IMR-90 (cell line): ENCODE measurements around the gene TCF20. TPM values are rescaled to one million over a fixed set of nuclear protein-coding genes. Genes with fewer than 3 reads are reported as not detected.

Experiments
- ATAC-seq: fragments of 200-7000 bp; cut with Tn5 transposase; 2 replicates; pipeline ENCODE4 v1.9.1; 2020; ENCODE audit warnings: low read depth, mild to moderate bottlenecking, moderate library complexity
- BruUV-seq: library from RNA; stranded (reverse); fragments of 400-500 nt; replicated peaks from 2 replicates; lab custom pipeline; 2021; lab: Mats Ljungman, UMichigan
- CTCF ChIA-PET: fragments of 300-600 bp; formaldehyde crosslinking; extraction: SDS; loops from one replicate; lab custom pipeline; 2021; ENCODE audit warnings: antibody characterized with exemption; lab: Yijun Ruan, JAX
- POLR2A ChIA-PET: fragments of 300-600 bp; sonication (Branson Sonifier 250); formaldehyde crosslinking; loops from one replicate; lab custom pipeline; 2022; ENCODE audit warnings: antibody characterized with exemption; ENCODE audit not compliant: unreplicated experiment; lab: Charles Lee
- DNase-seq: peaks from one replicate; pipeline ENCODE4 v3.0.0; 2013
- H2AFZ ChIP-seq: replicated peaks from 2 replicates; pipeline ENCODE3; 2013; ENCODE audit warnings: low read length, mild to moderate bottlenecking; ENCODE audit not compliant: poor library complexity
- H2AK5ac ChIP-seq: 2 replicates; pipeline ENCODE4 v1.6.1; 2013; ENCODE audit warnings: low read depth, low read length, inconsistent platforms
- H2AK9ac ChIP-seq: replicated peaks from 2 replicates; pipeline ENCODE3; 2013; ENCODE audit warnings: mild to moderate bottlenecking, low read depth, low read length, moderate library complexity; ENCODE audit not compliant: poor library complexity
- H2BK120ac ChIP-seq: 2 replicates; pipeline ENCODE4 v1.6.1; 2013; ENCODE audit warnings: low read depth, low read length, inconsistent platforms
- H2BK15ac ChIP-seq: 3 replicates; pipeline ENCODE4 v1.6.1; 2013; ENCODE audit warnings: low read depth, low read length, inconsistent platforms
- H2BK20ac ChIP-seq: 2 replicates; pipeline ENCODE4 v1.6.1; 2013; ENCODE audit warnings: low read depth, mild to moderate bottlenecking, inconsistent platforms, low read length, moderate library complexity
- H2BK5ac ChIP-seq: 2 replicates; pipeline ENCODE4 v1.6.1; 2013; ENCODE audit warnings: mild to moderate bottlenecking, low read depth, low read length, inconsistent platforms; ENCODE audit not compliant: poor library complexity, severe bottlenecking
- H3K14ac ChIP-seq: replicated peaks from 2 replicates; pipeline ENCODE4 v1.6.1; 2013; ENCODE audit warnings: low read depth, low read length, inconsistent platforms
- H3K18ac ChIP-seq: 2 replicates; pipeline ENCODE4 v1.6.1; 2013; ENCODE audit warnings: low read depth, low read length, control low read depth
- H3K23ac ChIP-seq: 2 replicates; pipeline ENCODE4 v1.6.1; 2013; ENCODE audit warnings: low read depth, low read length, inconsistent platforms
- H3K27ac ChIP-seq: 2 replicates; pipeline ENCODE4 v1.5.1; 2013; ENCODE audit warnings: mild to moderate bottlenecking, control low read depth, low read length; ENCODE audit not compliant: insufficient read depth
- H3K27me3 ChIP-seq: 2 replicates; pipeline ENCODE4 v1.6.1; 2013; ENCODE audit warnings: low read length; ENCODE audit not compliant: control insufficient read depth, insufficient read depth
- H3K36me3 ChIP-seq: 2 replicates; pipeline ENCODE4 v1.6.1; 2013; ENCODE audit warnings: low read length, mixed read lengths; ENCODE audit not compliant: control insufficient read depth, insufficient read depth
- H3K4ac ChIP-seq: 2 replicates; pipeline ENCODE4 v1.6.1; 2013; ENCODE audit warnings: low read depth, low read length, inconsistent platforms
- H3K4me1 ChIP-seq: 2 replicates; pipeline ENCODE4 v1.6.1; 2013; ENCODE audit warnings: low read length, mixed read lengths; ENCODE audit not compliant: control insufficient read depth, insufficient read depth
- H3K4me2 ChIP-seq: 2 replicates; pipeline ENCODE4 v1.6.1; 2013; ENCODE audit warnings: low read depth, mild to moderate bottlenecking, control low read depth, low read length, moderate library complexity
- H3K4me3 ChIP-seq: 2 replicates; pipeline ENCODE4 v1.5.1; 2013; ENCODE audit warnings: low read depth, mild to moderate bottlenecking, control low read depth, low read length, moderate library complexity; ENCODE audit not compliant: insufficient read depth
- H3K56ac ChIP-seq: 2 replicates; pipeline ENCODE4 v1.6.1; 2013; ENCODE audit warnings: low read length, inconsistent platforms; ENCODE audit not compliant: insufficient read depth; ENCODE audit errors: extremely low read depth
- H3K79me1 ChIP-seq, 2 experiments: 2 replicates each; pipeline ENCODE4 v1.6.1; 2013; ENCODE audit warnings: low read length in 2 of 2, inconsistent platforms in 1 of 2, low read depth in 1 of 2
- H3K9ac ChIP-seq: 2 replicates; pipeline ENCODE4 v1.6.1; 2013; ENCODE audit warnings: low read depth, low read length, control low read depth
- H3K9me1 ChIP-seq: 2 replicates; pipeline ENCODE4 v1.6.1; 2013; ENCODE audit warnings: low read length, inconsistent platforms; ENCODE audit not compliant: insufficient read depth
- H3K9me3 ChIP-seq: 2 replicates; pipeline ENCODE4 v1.6.1; 2013; ENCODE audit warnings: low read length; ENCODE audit not compliant: control insufficient read depth, insufficient read depth
- H4K20me1 ChIP-seq: 2 replicates; pipeline ENCODE4 v1.6.1; 2013; ENCODE audit warnings: low read length, inconsistent platforms; ENCODE audit not compliant: insufficient read depth
- H4K5ac ChIP-seq: 2 replicates; pipeline ENCODE4 v1.6.1; 2013; ENCODE audit warnings: mild to moderate bottlenecking, low read depth, low read length, control low read depth
- H4K8ac ChIP-seq, 2 experiments: 2 replicates each; pipeline ENCODE4 v1.6.1; 2013; ENCODE audit warnings: low read depth in 2 of 2, low read length in 2 of 2, control low read depth in 1 of 2, inconsistent platforms in 1 of 2
- H4K91ac ChIP-seq: 2 replicates; pipeline ENCODE4 v1.6.1; 2013; ENCODE audit warnings: low read depth, low read length, inconsistent platforms; ENCODE audit not compliant: insufficient read depth
- BHLHE40 ChIP-seq: fragments of 150-350 bp; IDR thresholded peaks from 2 replicates; pipeline ENCODE4 v1.6.1; 2016; ENCODE audit warnings: mild to moderate bottlenecking, low read depth, low read length
- CEBPB ChIP-seq: IDR thresholded peaks from 2 replicates; pipeline ENCODE4 v1.6.1; 2012; ENCODE audit warnings: low read depth, low read length, improper control_type of control experiment
- CHD1 ChIP-seq: IDR thresholded peaks from 2 replicates; pipeline ENCODE4 v1.6.1; 2012; ENCODE audit warnings: low read depth, low read length, improper control_type of control experiment
- FOS ChIP-seq: fragments of 150-350 bp; IDR thresholded peaks from 2 replicates; pipeline ENCODE4 v1.6.1; 2016; ENCODE audit warnings: low read depth, low read length
- MAFK ChIP-seq: IDR thresholded peaks from 2 replicates; pipeline ENCODE4 v1.6.1; 2012; ENCODE audit warnings: low read depth, low read length, improper control_type of control experiment
- MAZ ChIP-seq: IDR thresholded peaks from 2 replicates; pipeline ENCODE4 v1.6.1; 2012; ENCODE audit warnings: low read depth, mild to moderate bottlenecking, low read length, improper control_type of control experiment, moderate library complexity, borderline replicate concordance
- MXI1 ChIP-seq: IDR thresholded peaks from 2 replicates; pipeline ENCODE4 v1.6.1; 2012; ENCODE audit warnings: low read depth, mild to moderate bottlenecking, low read length, moderate library complexity, borderline replicate concordance
- NFE2L2 ChIP-seq: fragments of 150-350 bp; IDR thresholded peaks from 2 replicates; pipeline ENCODE4 v1.6.1; 2016; ENCODE audit warnings: low read depth, mild to moderate bottlenecking, low read length
- POLR2A ChIP-seq: IDR thresholded peaks from 2 replicates; pipeline ENCODE4 v1.6.1; 2012; ENCODE audit warnings: mild to moderate bottlenecking, low read depth, low read length
- RAD21 ChIP-seq: IDR thresholded peaks from 2 replicates; pipeline ENCODE4 v1.6.1; 2012; ENCODE audit warnings: low read length, improper control_type of control experiment
- RCOR1 ChIP-seq: IDR thresholded peaks from 2 replicates; pipeline ENCODE4 v1.6.1; 2012; ENCODE audit warnings: mild to moderate bottlenecking, low read length, improper control_type of control experiment; ENCODE audit not compliant: insufficient replicate concordance
- RFX5 ChIP-seq: IDR thresholded peaks from 2 replicates; pipeline ENCODE4 v1.8.0; 2012; ENCODE audit warnings: low read depth, mild to moderate bottlenecking, low read length, moderate library complexity
- SMC3 ChIP-seq: fragments of 150-350 bp; IDR thresholded peaks from 2 replicates; pipeline ENCODE4 v1.6.1; 2016; ENCODE audit warnings: low read depth, mild to moderate bottlenecking, antibody characterized with exemption, low read length, moderate library complexity
- WGBS, 2 experiments: methylation state at CpG; one replicate each; pipeline versions ENCODE4 v1.1.5 to v1.1.7; 2013; ENCODE audit warnings: missing lambda C conversion rate in 2 of 2; ENCODE audit not compliant: insufficient read length in 1 of 2; ENCODE audit errors: extremely low coverage in 2 of 2; 5-methylcytosine and 5-hydroxymethylcytosine counted together
- dilution Hi-C: fragments of 300-500 bp; cut with HindIII; formaldehyde crosslinking; loops from one replicate; pipeline ENCODE4 v1.14.3; 2018; ENCODE audit warnings: low sequenced_read_pairs; ENCODE audit not compliant: unreplicated experiment
- in situ Hi-C: fragments of 300-500 bp; cut with MboI; formaldehyde crosslinking; loops from 3 replicates; pipeline ENCODE4 v1.14.3; 2019; ENCODE audit warnings: low sequenced_read_pairs, inconsistent platforms, mixed read lengths
- intact Hi-C: fragments of 100-400 bp; cut with micrococcal nuclease; formaldehyde crosslinking; loops from 2 replicates; pipeline ENCODE4 v1.10.0; 2022
- polyA plus RNA-seq, 3 experiments: library from polyadenylated mRNA; depleted of rRNA; stranded (reverse); fragments of >200 nt; gene quantifications; 2 replicates each; pipeline ENCODE4 v1.2.3, GENCODE V29; 2012; ENCODE audit warnings: low replicate concordance in 1 of 3
- total RNA-seq: library from RNA; depleted of rRNA; stranded (reverse); fragments of >200 nt; gene quantifications from 2 replicates; pipeline ENCODE4 v1.2.3, GENCODE V29; 2012
- TF ChIP-seq, protein P1 (sequence below): conservative IDR thresholded peaks from 2 replicates; pipeline ENCODE4 v1.5.1; 2012; ENCODE audit warnings: mild to moderate bottlenecking, low read depth, low read length, improper control_type of control experiment
- TF ChIP-seq, protein P2 (sequence below): fragments of 150-350 bp; IDR thresholded peaks from 2 replicates; pipeline ENCODE4 v1.6.1; 2017; ENCODE audit warnings: mild to moderate bottlenecking, antibody characterized with exemption, low read length, low read depth
- TF ChIP-seq, protein P3 (sequence below): fragments of 150-350 bp; IDR thresholded peaks from 2 replicates; pipeline ENCODE4 v1.6.1; 2016; ENCODE audit warnings: low read depth, mild to moderate bottlenecking, low read length, moderate library complexity, borderline replicate concordance

TCF20 gene
- total and polyA plus RNA-seq, 2 of the 4 experiments (the other 2 are of a cell fraction) = 8.9 to 23.7 TPM

DNA sequence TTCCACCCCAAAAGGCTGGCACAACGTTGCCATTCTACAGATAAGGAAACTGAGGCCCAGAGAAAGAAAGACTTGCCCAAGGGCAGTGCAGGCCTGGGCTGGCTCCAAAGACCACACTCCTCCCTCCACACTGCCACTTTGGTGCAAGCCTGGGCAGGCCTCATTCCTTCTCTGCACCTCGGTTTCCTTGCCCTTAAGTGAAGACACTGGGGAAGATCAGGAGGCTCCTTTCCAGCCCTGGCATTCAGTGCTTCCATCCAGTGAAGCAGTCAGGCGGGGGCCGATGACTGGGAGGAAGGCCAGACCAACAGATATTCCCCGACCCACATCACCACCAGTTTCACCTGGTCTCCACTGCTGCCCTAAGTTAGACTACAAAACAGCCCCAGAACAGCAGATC is 18.3 kb upstream of the TCF20 start:
- no peak overlapping the region for H4K8ac ChIP-seq
- H3K4me1 ChIP-seq = no peaks in the 10 kb centered on the region
- no peak overlapping the region for H3K23ac ChIP-seq
- in situ Hi-C loops (no loop called here), dilution Hi-C loops (no loop called here), intact Hi-C loops (no loop called here)
- no peak overlapping the region for H3K9ac ChIP-seq
- H2AK9ac ChIP-seq = no peak overlapping the region
- 83% methylated on average over 1 of the region's 5 CpGs; no CpG with 5 or more reads in 1 of the 2 experiments for WGBS, 2 experiments
- no peaks in the 10 kb centered on the region for H3K36me3 ChIP-seq
- no peak overlapping the region for H4K5ac ChIP-seq
- no TSS peak for BruUV-seq
- no peaks in the 10 kb centered on the region for H3K79me1 ChIP-seq
- TF ChIP-seq MXI1 (no peak), MAZ (no peak), FOS (no peak), BHLHE40 (no peak), CEBPB (no peak), NFE2L2 (no peak), POLR2A (no peak), RFX5 (no peak), MAFK (no peak), SMC3 (no peak), CHD1 (no peak), RAD21 (no peak), RCOR1 (no peak)
- TF ChIP-seq, protein P1, sequence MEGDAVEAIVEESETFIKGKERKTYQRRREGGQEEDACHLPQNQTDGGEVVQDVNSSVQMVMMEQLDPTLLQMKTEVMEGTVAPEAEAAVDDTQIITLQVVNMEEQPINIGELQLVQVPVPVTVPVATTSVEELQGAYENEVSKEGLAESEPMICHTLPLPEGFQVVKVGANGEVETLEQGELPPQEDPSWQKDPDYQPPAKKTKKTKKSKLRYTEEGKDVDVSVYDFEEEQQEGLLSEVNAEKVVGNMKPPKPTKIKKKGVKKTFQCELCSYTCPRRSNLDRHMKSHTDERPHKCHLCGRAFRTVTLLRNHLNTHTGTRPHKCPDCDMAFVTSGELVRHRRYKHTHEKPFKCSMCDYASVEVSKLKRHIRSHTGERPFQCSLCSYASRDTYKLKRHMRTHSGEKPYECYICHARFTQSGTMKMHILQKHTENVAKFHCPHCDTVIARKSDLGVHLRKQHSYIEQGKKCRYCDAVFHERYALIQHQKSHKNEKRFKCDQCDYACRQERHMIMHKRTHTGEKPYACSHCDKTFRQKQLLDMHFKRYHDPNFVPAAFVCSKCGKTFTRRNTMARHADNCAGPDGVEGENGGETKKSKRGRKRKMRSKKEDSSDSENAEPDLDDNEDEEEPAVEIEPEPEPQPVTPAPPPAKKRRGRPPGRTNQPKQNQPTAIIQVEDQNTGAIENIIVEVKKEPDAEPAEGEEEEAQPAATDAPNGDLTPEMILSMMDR = no peak
- TF ChIP-seq, protein P2, sequence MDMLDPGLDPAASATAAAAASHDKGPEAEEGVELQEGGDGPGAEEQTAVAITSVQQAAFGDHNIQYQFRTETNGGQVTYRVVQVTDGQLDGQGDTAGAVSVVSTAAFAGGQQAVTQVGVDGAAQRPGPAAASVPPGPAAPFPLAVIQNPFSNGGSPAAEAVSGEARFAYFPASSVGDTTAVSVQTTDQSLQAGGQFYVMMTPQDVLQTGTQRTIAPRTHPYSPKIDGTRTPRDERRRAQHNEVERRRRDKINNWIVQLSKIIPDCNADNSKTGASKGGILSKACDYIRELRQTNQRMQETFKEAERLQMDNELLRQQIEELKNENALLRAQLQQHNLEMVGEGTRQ = no peak
- TF ChIP-seq, protein P3, sequence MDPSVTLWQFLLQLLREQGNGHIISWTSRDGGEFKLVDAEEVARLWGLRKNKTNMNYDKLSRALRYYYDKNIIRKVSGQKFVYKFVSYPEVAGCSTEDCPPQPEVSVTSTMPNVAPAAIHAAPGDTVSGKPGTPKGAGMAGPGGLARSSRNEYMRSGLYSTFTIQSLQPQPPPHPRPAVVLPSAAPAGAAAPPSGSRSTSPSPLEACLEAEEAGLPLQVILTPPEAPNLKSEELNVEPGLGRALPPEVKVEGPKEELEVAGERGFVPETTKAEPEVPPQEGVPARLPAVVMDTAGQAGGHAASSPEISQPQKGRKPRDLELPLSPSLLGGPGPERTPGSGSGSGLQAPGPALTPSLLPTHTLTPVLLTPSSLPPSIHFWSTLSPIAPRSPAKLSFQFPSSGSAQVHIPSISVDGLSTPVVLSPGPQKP = no peak
- H3K56ac ChIP-seq = no peak overlapping the region
- peaks cover 39% of the 10 kb centered on the region for H3K27me3 ChIP-seq
- no peak overlapping the region for H2AFZ ChIP-seq
- peaks cover 18% of the 10 kb centered on the region for H4K20me1 ChIP-seq
- DNase-seq = no peak
- H3K18ac ChIP-seq = no peak overlapping the region
- no peak overlapping the region for H2BK5ac ChIP-seq
- no peak overlapping the region for H2BK120ac ChIP-seq
- POLR2A ChIA-PET = no interaction called here
- no peak overlapping the region for H3K4me3 ChIP-seq
- H2BK20ac ChIP-seq = no peak overlapping the region
- no peak overlapping the region for H3K27ac ChIP-seq
- no peak overlapping the region for H3K14ac ChIP-seq
- H3K4me2 ChIP-seq = no peak overlapping the region
- no peak overlapping the region for H2AK5ac ChIP-seq
- H3K9me3 ChIP-seq = no peaks in the 10 kb centered on the region
- 0 out of 2 replicates have a peak, but pooled peaks cover 3% of the 10 kb centered on the region for H3K9me1 ChIP-seq
- no peak overlapping the region for H4K91ac ChIP-seq
- no peak overlapping the region for H2BK15ac ChIP-seq
- CTCF ChIA-PET = no interaction called here
- ATAC-seq = no peak
- H3K4ac ChIP-seq = no peak overlapping the region
